ENCODE data around the gene SRD5A1.

Gene SRD5A1

GRCh38 chr5:6721442-6721841 is 88.2 kb downstream of the SRD5A1 start:
- H3K27ac ChIP-seq, result no peak overlapping the region
- no peak for TF ChIP-seq ZFX (IDR thresholded peaks at IDR 0.05; ENCODE audit: borderline replicate concordance)
- TF ChIP-seq, protein P1, sequence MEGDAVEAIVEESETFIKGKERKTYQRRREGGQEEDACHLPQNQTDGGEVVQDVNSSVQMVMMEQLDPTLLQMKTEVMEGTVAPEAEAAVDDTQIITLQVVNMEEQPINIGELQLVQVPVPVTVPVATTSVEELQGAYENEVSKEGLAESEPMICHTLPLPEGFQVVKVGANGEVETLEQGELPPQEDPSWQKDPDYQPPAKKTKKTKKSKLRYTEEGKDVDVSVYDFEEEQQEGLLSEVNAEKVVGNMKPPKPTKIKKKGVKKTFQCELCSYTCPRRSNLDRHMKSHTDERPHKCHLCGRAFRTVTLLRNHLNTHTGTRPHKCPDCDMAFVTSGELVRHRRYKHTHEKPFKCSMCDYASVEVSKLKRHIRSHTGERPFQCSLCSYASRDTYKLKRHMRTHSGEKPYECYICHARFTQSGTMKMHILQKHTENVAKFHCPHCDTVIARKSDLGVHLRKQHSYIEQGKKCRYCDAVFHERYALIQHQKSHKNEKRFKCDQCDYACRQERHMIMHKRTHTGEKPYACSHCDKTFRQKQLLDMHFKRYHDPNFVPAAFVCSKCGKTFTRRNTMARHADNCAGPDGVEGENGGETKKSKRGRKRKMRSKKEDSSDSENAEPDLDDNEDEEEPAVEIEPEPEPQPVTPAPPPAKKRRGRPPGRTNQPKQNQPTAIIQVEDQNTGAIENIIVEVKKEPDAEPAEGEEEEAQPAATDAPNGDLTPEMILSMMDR (IDR thresholded peaks at IDR 0.05), result no peak

DNA sequence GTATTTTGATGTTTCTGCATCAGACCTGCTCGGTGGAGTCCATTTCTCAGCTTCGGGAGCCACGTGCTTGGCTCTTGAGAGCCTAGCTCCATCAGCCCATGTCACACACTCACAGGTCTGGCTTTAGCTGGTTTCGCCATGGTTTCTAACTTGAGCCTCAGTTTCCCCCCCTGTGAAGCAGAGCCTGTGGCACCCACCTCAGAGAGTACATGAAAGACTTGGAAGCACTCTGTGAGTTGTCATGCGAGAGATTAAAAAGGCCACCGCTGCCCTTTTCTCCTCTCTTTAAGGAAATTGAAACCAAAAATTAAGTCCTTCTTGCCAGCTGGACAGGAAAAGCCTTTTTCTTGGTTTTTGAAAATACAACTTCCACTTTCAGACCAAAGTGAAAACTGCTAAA is 88.8 kb downstream of the SRD5A1 start:
- H3K27ac ChIP-seq, result no peak overlapping the region
- TF ChIP-seq ZFX (IDR thresholded peaks at IDR 0.05; ENCODE audit: borderline replicate concordance), result no peak
- TF ChIP-seq, protein P1 (IDR thresholded peaks at IDR 0.05), result no peak

DNA sequence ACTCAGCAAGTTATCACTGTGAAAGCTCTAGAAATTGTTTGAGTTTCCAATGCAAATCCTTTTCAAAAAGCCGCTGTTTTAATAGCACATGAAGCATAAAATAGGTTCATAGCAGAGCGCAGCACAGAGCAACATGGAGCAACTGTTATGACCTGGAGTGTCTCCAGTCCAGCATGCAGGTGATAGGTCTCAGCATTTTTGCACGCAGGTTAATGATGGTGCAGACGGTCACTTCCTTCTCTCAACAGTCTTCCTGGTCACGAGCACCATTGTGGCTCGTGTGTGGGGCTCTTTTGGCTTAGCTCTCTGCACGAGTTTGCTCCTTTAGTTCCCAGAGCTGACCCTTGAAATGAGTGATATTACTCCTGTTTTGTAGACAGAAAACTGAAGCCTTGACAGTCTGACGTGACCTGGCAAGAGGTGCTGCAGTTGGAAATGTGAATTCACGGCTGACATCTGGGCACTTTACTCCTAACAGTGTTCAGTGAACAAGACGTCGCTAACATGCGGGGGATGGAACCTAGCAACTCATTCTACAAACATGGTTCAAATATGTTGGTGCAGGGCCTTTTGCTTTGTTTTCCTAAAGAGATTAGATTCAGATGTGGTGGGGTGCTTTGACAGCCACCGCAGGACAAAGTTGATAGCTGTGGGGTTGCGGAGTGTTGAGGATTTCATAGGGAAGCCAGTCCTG is 90.0 kb downstream of the SRD5A1 start:
- TF ChIP-seq ZFX (IDR thresholded peaks at IDR 0.05; ENCODE audit: borderline replicate concordance), result no peak
- TF ChIP-seq, protein P1 (IDR thresholded peaks at IDR 0.05), result no peak
- H3K27ac ChIP-seq, result no peak overlapping the region

GRCh38 chr5:6723816-6724300 is 90.6 kb downstream of the SRD5A1 start:
- no peak for TF ChIP-seq ZFX (IDR thresholded peaks at IDR 0.05; ENCODE audit: borderline replicate concordance)
- TF ChIP-seq, protein P1 (IDR thresholded peaks at IDR 0.05), result no peak
- no peak overlapping the region for H3K27ac ChIP-seq
